ENCODE data around the gene CDK5.

- no peak for TF ChIP-seq POLR2AphosphoS5 (IDR thresholded peaks at IDR 0.05; ENCODE audit: low read depth, low read length)
- no peak for TF ChIP-seq FOXP2 (optimal IDR thresholded peaks at IDR 0.05; ENCODE audit: borderline replicate concordance, extremely low read depth, extremely low read length, insufficient read depth)
Measured at GRCh38 chr7:151033864-151034249, 23.8 kb downstream of the CDK5 start.
